Mononuclear cell (primary cell): Measurements from ENCODE around the gene TMEM19. TPM values are rescaled to one million over a fixed set of nuclear protein-coding genes. Genes with fewer than 3 reads are reported as not detected.

Experiments
- H3K27me3 ChIP-seq: 2 replicates; pipeline ENCODE4 v1.6.0; 2011; ENCODE audit warnings: low read length, control low read depth; ENCODE audit not compliant: insufficient read depth
- H3K4me1 ChIP-seq: 2 replicates; pipeline ENCODE4 v1.5.1; 2011; ENCODE audit warnings: mild to moderate bottlenecking, low read length, control low read depth; ENCODE audit not compliant: insufficient read depth
- H3K4me3 ChIP-seq: 2 replicates; pipeline ENCODE4 v1.5.1; 2011; ENCODE audit warnings: mild to moderate bottlenecking, low read length, moderate library complexity
- H3K9me3 ChIP-seq: 2 replicates; pipeline ENCODE4 v1.5.1; 2011; ENCODE audit warnings: low read depth, mild to moderate bottlenecking, control low read depth, low read length
- total RNA-seq: library from RNA; depleted of rRNA; stranded (reverse); fragments of >200 nt; gene quantifications from one replicate; pipeline ENCODE4 v1.2.3, GENCODE V29; 2012

The TMEM19 gene
- total RNA-seq: 15.4 TPM

DNA sequence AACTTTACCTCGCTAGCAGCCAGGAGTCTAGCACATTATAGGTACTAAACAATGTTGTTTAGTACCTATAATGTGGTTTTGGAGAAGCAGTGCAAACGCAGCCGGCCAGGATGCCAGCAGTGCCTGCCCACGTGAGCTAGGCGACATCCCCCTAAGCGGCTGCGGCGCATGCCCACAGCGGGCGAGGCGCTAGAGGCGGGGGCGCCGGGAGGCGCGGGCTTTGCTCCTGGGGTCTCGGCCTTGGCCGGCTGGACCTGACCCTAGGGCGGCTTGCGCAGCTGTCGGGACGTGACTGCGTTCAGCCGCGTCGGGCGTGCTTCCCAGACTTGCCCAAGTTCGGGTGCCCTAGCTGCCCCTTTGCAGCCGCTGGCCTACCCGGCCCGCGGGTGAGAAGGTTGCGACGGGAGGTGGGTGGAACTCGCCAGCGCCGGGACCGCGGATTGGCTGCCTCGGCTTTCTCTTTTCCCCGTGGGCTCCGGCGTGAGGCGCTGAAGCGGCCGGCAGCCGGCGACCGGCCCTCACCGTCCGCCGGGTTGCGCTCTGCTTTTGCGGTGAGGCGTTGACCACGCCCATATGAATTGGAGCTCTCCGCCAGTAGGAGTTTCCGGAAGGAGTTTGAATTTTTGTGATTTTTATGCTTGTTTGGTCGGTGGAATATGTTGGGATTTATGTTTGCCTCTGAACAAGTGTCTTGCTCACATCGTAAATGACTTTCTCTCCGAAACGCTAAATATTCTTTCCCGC lies at the start of gene TMEM19:
TMEM19 (plus strand) TSS at position 169 of the 744 bp plus-strand sequence. CDS start 599 bp downstream, outside the sequence.
- no peaks in the 10 kb centered on the region for H3K9me3 ChIP-seq
- H3K4me3 ChIP-seq: peak within 1 kb of the TSS; percentile 74
- H3K4me1 ChIP-seq: peaks cover 38% of the 10 kb centered on the region
- H3K27me3 ChIP-seq: no peaks in the 10 kb centered on the region

DNA sequence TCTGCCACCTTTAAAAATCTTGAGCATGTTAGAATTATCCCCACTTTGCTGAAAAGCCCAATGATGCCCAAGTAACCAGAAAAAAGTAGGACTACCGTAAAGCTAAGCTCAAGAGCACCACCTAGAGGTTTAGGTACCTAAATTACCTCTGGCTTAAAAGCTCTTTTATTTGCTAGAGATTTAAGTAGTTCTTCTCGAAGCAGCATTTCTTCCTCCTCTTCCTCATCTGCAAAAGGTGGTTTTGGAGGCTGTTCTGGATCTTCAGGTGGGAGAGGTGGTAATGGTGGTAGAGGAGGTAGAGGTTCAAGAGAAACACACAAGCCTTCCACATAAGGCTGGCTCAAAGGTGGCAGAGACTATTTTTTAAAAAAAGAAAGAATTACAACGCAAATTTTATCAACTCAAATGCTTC lies 49.2 kb upstream of the TMEM19 start:
- Histone ChIP-seq H3K27me3 (no peaks in the 10 kb centered on the region), H3K9me3 (no peaks in the 10 kb centered on the region), H3K4me1 (no peaks in the 10 kb centered on the region), H3K4me3 (no peak overlapping the region)

DNA sequence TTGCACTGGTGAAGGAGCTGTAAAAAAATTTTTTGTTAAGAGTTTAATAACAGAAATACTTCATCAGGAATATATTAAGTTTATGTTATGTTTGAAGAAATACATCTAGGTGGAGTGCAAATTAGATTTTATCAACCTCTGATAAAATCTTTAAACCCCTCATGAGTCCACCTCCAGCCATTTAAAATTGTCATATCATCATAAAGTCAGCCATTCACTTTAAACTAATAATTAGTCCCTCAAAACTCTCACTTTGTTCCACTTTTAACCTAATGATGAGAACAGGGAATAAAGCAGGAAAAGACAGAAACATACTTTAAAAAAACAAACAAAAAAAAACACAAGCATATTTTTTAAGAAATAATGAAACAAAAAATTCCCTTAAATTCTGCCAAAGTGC lies 47.4 kb upstream of the TMEM19 start:
- Histone ChIP-seq H3K4me3 (no peak overlapping the region), H3K4me1 (no peaks in the 10 kb centered on the region), H3K27me3 (no peaks in the 10 kb centered on the region), H3K9me3 (no peaks in the 10 kb centered on the region)

DNA sequence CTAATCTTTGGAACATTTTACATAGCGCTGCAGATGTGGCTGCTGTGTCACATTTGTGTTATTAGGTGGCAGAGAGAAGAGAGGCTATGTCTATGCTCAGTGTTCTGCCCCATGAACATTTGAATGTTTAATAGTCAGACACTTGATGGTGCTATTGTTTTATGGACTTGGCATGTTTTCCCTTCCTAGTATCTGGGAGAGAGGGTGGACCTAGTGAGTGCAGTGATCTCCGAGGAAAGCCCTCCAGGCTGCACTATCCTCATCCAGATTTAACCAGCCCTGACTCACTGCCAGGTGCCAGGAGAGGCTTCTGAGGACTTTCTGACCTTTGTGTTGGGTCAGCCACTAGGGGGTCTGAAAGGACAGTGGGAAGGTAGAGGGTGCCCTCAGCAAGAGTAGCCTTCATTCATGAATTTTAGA lies 46.5 kb upstream of the TMEM19 start:
- Histone ChIP-seq H3K9me3 (no peaks in the 10 kb centered on the region), H3K27me3 (no peaks in the 10 kb centered on the region), H3K4me1 (no peaks in the 10 kb centered on the region)

DNA sequence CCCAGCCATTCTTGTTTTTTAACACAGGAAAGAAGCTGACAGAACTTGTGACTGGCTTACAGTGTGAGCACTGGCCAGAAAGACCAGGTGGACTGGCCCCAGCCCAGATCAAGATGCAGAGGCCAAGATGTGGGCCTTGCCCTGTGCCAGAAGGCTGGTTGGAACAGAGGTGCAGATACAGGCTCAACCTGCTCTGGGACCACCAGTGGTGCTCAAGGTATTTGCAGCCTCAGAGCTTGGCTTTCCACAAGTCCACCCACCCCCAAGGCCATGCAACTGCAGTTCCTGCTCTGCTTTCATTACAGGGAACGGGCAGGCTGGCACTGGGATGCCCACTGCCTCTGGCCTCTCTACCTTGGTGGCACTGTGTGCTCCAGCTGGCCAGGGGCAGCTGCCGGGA lies 45.6 kb upstream of the TMEM19 start:
- no peaks in the 10 kb centered on the region for H3K27me3 ChIP-seq

More for the DNA sequence above, 46.5 kb upstream of the TMEM19 start:
- no peak overlapping the region for H3K4me3 ChIP-seq

GRCh38 chr12:71641390-71641789 lies 44.5 kb upstream of the TMEM19 start:
- no peaks in the 10 kb centered on the region for H3K27me3 ChIP-seq
- no peaks in the 10 kb centered on the region for H3K9me3 ChIP-seq
- peaks cover 10% of the 10 kb centered on the region for H3K4me1 ChIP-seq
- no peak overlapping the region for H3K4me3 ChIP-seq

More for the DNA sequence above, 45.6 kb upstream of the TMEM19 start:
- Histone ChIP-seq H3K9me3 (no peaks in the 10 kb centered on the region), H3K4me3 (no peak overlapping the region), H3K4me1 (peaks cover 5% of the 10 kb centered on the region)

GRCh38 chr12:71642264-71642663 lies 43.6 kb upstream of the TMEM19 start:
- Histone ChIP-seq H3K27me3 (no peaks in the 10 kb centered on the region), H3K4me3 (no peak overlapping the region), H3K9me3 (no peaks in the 10 kb centered on the region), H3K4me1 (peaks cover 12% of the 10 kb centered on the region)

DNA sequence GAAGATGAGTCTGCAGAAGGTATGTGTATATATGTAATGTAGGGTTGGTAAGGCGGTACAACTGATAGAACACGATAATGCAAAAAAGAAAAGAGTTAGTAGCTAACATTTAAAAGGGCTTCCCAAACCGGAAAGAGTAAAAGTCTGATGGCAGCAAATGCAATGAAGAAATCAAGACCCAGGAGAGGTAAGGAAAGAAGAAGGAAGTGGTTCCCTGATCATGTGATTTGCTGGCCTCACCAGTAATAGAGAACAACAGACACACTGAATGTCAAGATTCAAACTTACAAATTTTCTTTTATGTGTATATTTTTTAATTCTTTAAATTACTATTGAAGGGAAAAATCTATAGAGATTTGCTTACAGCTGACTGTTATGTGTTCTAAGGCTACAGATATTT lies 40.6 kb upstream of the TMEM19 start:
- no peak overlapping the region for H3K4me3 ChIP-seq
- H3K4me1 ChIP-seq: peaks cover 12% of the 10 kb centered on the region
- H3K27me3 ChIP-seq: no peaks in the 10 kb centered on the region
- no peaks in the 10 kb centered on the region for H3K9me3 ChIP-seq

GRCh38 chr12:71646512-71646911 lies 39.4 kb upstream of the TMEM19 start:
- H3K27me3 ChIP-seq: no peaks in the 10 kb centered on the region
- H3K4me1 ChIP-seq: peaks cover 16% of the 10 kb centered on the region
- H3K4me3 ChIP-seq: no peak overlapping the region
- H3K9me3 ChIP-seq: no peaks in the 10 kb centered on the region

- Histone ChIP-seq H3K4me3 (no peak overlapping the region), H3K4me1 (peaks cover 16% of the 10 kb centered on the region), H3K9me3 (no peaks in the 10 kb centered on the region), H3K27me3 (no peaks in the 10 kb centered on the region)
Observed at GRCh38 chr12:71648537-71648936, 37.3 kb upstream of the TMEM19 start.

- Histone ChIP-seq H3K4me1 (peaks cover 16% of the 10 kb centered on the region), H3K9me3 (no peaks in the 10 kb centered on the region), H3K4me3 (no peak overlapping the region), H3K27me3 (no peaks in the 10 kb centered on the region)
Observed at GRCh38 chr12:71649401-71649800, 36.5 kb upstream of the TMEM19 start.

DNA sequence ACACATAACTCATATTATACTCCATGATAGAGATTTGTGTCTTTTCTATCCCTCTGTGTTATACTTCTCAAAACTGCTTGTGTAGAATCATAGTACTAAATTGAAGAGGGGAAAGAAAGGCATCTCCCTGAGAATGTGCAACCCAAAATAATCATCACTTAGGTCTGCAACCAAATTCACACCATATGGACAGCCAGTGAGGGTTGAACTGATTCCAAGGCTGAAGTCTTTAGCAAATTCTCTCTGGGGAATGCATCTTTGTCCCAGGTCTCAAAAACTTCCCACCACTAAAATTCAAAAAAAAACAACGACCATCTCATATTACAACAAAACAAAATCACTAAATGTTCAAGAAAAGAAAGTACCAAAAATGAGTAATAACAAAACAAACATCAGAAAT lies 33.2 kb upstream of the TMEM19 start:
- H3K27me3 ChIP-seq: no peaks in the 10 kb centered on the region
- H3K4me1 ChIP-seq: peaks cover 4% of the 10 kb centered on the region
- H3K4me3 ChIP-seq: no peak overlapping the region
- no peaks in the 10 kb centered on the region for H3K9me3 ChIP-seq

- no peak overlapping the region for H3K4me3 ChIP-seq
- no peaks in the 10 kb centered on the region for H3K9me3 ChIP-seq
- peaks cover 4% of the 10 kb centered on the region for H3K4me1 ChIP-seq
- H3K27me3 ChIP-seq: no peaks in the 10 kb centered on the region
Observed at GRCh38 chr12:71653137-71653536, 32.7 kb upstream of the TMEM19 start.

GRCh38 chr12:71654200-71654599 lies 31.7 kb upstream of the TMEM19 start:
- Histone ChIP-seq H3K9me3 (no peaks in the 10 kb centered on the region), H3K4me1 (peaks cover 4% of the 10 kb centered on the region), H3K27me3 (no peaks in the 10 kb centered on the region), H3K4me3 (no peak overlapping the region)

- H3K27me3 ChIP-seq: no peaks in the 10 kb centered on the region
- no peak overlapping the region for H3K4me3 ChIP-seq
- no peaks in the 10 kb centered on the region for H3K9me3 ChIP-seq
- peaks cover 4% of the 10 kb centered on the region for H3K4me1 ChIP-seq
Observed at GRCh38 chr12:71655495-71655894, 30.4 kb upstream of the TMEM19 start.

DNA sequence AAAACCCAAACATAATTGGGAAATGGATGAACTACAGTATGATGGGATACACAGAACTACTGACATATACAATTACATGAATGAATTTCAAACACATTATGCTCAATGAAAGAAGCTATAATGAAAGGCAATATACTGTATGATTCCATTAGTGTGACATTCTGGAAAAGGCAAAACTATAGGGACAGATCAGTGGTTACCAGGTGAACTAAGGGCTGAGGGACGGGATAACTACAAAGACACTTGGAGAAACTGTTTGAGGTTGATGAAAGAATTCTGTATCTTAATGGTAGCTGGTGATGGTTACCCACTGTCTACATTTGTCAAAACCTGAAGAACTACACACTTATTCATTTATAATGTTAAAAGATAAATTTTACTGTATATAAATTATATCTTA lies 30.0 kb upstream of the TMEM19 start:
- Histone ChIP-seq H3K27me3 (no peaks in the 10 kb centered on the region), H3K4me1 (peaks cover 2% of the 10 kb centered on the region), H3K4me3 (no peak overlapping the region), H3K9me3 (no peaks in the 10 kb centered on the region)
